Inferior parietal cortex (tissue), 1 donor: ENCODE results near the gene MPP3.
"Not testable (repeated sequence)": the region's sequence is repeated elsewhere in the genome, so short reads cannot be mapped to it uniquely, and the experiment has no call there.

ENCODE experiments used
- DNase-seq: peaks from one replicate; pipeline ENCODE4 v3.0.0-alpha.2; 2016; ENCODE audit errors: extremely low spot score

MPP3 gene, protein sequence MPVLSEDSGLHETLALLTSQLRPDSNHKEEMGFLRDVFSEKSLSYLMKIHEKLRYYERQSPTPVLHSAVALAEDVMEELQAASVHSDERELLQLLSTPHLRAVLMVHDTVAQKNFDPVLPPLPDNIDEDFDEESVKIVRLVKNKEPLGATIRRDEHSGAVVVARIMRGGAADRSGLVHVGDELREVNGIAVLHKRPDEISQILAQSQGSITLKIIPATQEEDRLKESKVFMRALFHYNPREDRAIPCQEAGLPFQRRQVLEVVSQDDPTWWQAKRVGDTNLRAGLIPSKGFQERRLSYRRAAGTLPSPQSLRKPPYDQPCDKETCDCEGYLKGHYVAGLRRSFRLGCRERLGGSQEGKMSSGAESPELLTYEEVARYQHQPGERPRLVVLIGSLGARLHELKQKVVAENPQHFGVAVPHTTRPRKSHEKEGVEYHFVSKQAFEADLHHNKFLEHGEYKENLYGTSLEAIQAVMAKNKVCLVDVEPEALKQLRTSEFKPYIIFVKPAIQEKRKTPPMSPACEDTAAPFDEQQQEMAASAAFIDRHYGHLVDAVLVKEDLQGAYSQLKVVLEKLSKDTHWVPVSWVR

DNA sequence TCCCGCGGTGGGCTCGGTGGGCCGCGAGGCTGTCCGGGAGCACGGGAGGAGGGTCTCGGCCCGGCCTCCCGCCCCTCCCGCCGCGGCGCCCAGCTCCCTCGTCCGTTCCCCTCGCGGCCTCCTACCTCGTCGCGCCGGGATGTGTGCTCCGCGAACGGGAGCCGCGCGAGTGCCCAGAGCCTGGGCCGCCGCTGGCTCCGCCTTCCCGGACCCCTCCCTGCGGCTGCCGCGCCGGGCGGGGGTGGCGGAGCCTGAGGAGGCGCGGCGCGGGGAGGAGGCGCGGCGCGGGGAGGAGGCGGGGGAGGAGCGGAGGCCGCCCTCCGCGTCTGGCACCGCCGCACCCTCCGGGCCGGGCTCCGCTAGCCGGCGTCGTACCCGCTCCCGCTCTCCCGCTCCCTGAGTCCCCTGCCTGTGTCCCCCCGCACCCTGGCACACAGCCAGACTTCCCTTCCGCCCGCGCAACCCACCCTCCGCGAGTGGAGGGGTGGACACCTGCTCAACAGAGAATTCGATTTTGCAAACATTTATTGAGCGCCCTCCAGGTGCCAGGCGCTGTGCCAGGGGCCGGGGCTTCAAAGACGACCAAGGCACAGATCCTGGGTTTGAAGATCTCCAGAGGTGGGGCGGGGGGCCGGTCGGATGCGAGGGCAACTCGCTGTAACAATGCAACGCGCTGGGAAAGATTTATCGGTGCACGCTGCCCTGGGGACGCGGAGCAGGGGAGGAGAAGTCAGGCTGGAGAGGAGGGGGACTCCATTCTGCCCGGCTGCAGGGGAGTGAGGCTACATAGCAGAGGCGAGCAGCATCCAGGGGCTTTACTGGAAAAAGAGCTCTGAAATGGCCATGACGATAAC lies at the start of gene MPP3:
Gene MPP3, minus strand, starts transcription at position 171 of the 854 bp plus-strand sequence. CDS start 1,240 bp downstream, outside the sequence.
- DNase-seq: peak; percentile 43

DNA sequence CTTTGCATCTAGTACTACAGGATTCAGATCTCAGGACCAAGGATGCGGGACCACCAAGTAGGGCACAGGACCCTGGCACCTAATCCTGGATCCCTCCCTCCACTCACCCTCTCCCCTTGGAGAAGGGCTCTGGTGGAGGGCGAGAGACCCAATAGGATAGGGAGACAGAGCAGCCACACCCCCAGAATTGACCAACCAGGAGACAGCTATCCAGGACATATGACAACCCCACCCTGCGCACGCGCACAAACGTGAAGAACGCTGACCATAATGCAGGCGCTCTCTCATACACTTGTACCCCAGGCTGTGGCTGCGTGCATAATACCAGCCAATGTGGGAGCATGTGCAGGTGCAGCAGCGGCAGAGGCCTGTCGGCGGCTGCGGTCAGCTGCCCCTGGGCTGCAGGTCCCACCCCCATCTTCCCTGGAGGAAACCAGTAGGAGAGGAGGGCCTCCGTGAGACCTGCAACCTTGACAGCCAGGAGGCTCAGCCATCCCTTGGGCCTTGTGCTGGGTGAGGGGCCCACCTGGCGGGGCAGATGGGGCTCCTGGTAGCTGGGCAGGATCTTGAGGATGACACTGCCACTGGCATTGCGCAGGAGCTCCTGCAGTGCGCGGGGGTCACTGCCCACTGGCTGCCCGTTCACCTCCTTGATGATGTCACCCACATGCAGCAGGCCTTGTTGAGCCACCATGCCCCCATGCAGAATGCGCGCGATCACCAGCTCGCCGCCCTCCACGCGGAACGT lies 49.0 kb upstream of the MPP3 start:
- no peak for DNase-seq

DNA sequence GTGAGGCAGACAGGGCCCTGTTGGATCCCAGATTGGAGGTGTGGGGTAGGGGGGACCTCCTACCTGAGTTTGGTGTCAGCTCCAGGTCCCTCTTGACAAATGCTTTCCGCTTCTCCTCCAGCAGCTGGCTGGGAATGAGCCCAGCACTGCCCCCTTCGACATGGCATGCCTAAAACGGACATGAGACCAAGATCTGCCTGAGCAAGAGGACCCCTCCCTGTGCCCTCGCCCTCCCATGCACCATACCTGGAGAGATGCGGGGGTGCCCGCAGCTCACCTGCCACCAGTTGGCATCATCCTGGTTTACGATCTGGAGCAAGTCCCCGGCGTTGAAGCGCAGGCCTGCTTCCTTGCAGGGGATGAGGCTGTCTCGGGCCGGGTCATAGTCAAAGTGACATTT lies 48.2 kb upstream of the MPP3 start:
- no peak for DNase-seq

GRCh38 chr17:43880420-43880991 lies 47.6 kb upstream of the MPP3 start:
- no peak for DNase-seq

DNA sequence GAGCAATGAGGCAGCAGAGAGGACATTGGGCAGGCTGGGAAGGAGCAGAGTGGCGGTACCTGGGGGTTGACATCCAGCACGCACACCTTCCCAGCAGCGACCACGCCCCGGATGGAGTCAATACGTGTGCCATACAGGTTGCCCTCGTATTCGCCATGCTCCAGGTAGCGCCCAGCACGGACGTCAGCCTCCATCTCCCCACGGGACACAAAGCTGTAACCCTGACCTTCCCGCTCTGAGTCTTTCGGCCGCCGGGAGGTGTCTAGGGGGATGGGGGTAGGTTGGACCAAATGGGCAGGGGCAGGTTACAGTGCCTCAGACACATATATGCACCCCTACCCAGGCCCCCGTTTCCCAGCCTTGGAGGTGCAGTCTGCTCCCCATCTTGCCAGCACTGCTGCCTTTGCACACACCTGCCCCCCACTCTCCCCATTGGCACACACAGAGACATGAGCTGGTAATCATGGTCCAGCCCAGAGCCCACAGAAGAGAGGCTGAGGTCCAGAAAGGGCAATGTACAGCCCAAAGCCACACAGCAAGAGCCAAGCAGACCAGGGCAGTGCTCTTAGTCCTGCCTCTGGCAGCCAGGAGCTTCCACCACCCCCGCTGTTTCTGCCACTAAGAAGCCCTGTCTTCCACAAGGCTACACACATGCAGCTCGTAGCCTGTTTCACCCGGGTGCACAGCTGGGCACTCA lies 46.9 kb upstream of the MPP3 start:
- DNase-seq: no peak

GRCh38 chr17:43878260-43879175 lies 45.6 kb upstream of the MPP3 start:
- peak; percentile 76 for DNase-seq

DNA sequence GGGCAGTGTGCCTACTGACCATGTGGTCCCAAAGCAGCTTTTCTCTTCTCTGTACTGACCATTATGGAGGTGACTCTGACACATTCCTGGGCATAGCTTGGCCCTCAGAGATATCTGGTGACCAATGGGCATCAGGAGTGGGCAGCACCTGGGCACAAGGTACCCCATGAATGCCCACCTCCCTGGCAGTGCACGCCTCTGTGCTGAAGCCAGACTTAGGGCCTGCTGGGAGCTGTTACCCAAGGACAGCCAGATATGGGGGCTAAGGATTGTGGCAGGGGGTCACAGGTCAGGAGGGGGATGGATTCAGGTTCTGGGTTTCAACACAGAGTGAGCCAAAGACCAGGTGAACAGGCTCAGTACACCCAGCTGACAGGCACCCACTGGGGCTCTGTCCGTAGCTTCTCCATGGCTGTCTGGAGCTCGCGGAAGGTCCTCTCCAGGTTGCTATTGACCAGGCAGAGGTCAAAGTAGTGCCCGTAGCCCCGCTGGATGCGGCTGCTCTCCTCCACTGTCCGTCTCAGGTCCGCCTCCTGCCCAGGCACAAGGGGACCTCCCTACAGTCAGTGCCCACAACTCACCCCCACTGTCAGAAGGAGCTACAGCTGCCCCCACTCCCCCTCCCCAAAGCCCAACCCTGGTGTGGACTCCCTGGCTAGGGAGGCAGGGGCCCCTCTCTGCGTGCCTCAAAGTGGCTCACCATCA lies 44.7 kb upstream of the MPP3 start:
- no peak for DNase-seq

GRCh38 chr17:43877031-43877430 lies 44.1 kb upstream of the MPP3 start:
- DNase-seq: no peak

DNA sequence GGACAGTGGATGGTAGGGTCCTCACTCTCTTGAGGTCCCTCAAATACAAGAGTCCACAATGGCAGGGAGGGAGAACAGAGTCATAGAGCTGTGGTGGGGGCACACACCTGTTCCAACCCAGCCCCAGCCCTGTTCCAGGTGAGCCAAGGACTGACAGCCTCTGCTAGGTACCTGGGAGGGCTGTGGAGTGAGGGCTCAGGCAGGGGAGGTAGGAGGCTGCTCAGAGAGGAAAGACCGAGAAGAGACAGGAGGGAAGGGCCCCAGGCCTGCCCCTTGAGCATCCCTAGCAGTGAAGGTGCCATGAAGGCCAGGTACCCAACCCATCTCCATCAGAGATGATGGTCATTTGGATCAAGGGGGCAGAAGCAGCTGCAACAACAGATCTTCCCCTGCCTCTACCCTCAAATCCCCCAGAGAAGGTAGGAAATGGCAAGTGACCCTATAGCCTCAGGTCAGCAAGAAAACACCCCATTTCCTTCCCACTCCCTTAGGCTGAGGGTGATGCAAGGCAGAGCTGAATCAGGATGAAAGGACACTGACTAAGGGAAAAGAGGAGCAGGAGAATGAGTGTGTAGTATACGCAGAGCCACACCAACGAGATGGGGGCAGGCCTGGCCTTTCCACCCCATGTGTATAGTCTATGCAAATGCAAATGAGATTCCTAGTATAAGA lies 42.7 kb upstream of the MPP3 start:
- DNase-seq: no peak

DNA sequence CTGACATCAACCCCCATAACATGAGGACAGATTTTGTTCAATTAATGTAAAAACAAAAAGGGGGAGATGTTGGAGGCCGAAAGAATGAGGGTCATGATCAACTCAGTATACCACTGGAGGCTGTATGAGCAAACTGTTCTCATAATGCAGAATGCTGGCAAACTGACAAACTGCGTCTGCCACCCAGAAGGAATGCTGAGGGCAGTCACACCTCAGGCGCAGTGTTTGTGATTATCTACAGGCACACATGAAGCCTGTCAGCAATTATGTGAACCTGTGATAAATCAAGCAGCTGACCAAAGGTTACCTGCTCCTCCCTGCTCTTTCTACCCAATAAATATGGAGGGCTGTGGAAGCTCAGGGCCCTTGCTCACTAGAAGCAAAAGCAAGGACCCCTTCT lies 41.3 kb upstream of the MPP3 start:
- no peak for DNase-seq

DNA sequence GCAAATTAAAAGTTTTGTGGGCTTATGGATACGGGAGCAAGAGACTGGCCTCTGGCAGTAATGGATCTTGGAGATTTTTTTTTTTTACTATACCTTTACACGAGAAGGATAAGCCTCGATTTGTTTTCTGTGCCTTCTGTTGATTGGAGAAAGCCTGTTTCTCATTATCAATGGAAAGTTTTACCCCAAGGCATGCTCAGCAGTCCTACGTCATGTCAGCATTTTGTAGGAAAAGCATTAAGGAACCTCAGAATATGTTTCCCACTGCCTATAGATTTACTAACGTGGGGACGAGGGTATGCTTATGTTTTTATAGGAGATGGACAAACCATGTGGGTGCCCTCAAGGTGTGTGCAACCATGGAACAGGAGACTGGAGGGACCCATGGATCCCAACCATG lies 40.9 kb upstream of the MPP3 start:
- DNase-seq: no peak

- DNase-seq: no peak
Observed at GRCh38 chr17:43873091-43873490, 40.1 kb upstream of the MPP3 start.

GRCh38 chr17:43871946-43872690 lies 39.2 kb upstream of the MPP3 start:
- DNase-seq: no peak

- not testable (repeated sequence) for DNase-seq
Observed at GRCh38 chr17:43869031-43869430, 36.1 kb upstream of the MPP3 start.

GRCh38 chr17:43868226-43868994 lies 35.5 kb upstream of the MPP3 start:
- DNase-seq: no peak

DNA sequence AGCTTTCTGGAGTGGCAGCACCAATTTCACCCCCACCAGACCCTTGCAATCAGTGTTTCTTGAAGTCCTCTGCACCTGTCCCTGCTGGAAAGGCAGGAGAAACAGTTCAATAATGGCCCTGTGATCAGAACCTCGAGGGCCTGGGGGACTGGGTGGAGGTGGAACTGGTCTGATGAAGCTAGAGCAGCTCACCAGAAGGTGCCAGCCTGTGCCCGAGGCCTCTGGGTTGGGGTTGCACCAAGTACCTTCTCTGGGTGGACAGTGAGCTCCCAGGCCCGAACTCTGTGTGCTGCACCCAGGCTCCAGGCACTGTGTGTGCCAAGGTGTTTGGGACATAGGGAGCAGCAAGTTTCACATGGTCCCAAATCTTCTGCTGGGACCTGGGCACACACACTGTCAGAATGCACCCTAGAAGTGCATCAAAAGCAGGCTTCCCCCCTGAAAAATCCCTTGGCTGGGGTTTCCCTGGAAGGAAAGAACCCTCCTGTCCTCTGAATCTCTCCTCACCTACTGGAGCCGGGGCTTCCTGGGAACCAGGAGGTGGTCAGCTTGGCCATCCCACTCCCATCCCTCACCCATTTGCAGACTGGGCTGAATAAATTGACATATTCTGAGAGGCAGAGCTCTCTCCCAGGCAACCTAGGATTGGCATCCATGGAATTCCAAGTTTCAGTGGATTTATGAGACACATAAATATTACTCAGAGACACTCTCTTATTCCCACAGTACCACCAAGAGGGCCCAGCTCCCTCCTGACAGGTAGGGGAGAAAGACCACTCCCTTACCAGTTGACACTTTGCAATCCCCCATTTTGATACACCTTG lies 31.4 kb upstream of the MPP3 start:
- no peak for DNase-seq
